K562 (cell line): ENCODE results near the gene TNF. TPM values are rescaled to one million over a fixed set of nuclear protein-coding genes. Genes with fewer than 3 reads are reported as not detected.

Source experiments
- ATAC-seq: fragments of 200-7000 bp; cut with Tn5 transposase; 3 replicates; pipeline ENCODE4 v1.9.1; 2020; ENCODE audit warnings: moderate library complexity
- BruUV-seq: library from RNA; stranded (reverse); fragments of 400-500 nt; replicated peaks from 2 replicates; lab custom pipeline; 2021; lab: Mats Ljungman, UMichigan
- CTCF ChIA-PET: fragments of 300-600 bp; formaldehyde crosslinking; extraction: SDS; loops from one replicate; lab custom pipeline; 2021; ENCODE audit warnings: low intra/inter-chr PET ratio; lab: Yijun Ruan, JAX
- POLR2A ChIA-PET: fragments of 300-600, 350-650 bp; sonication (Branson Sonifier 250); formaldehyde crosslinking; extraction: SDS; loops from one replicate; lab custom pipeline; 2021; ENCODE audit warnings: antibody characterized with exemption, inconsistent platforms; lab: Yijun Ruan, JAX
- DNase-seq, 4 experiments: peaks; one replicate each; pipeline versions ENCODE4 v3.0.0 to v3.0.0-alpha.2; 2011 to 2018; ENCODE audit warnings: low spot score in 3 of 4, mixed read lengths in 3 of 4; ENCODE audit errors: extremely low read depth in 1 of 4
- FAIRE-seq: peaks from 2 replicates; lab custom pipeline; 2011; peaks lifted over from hg19 to GRCh38; lab: Jason Lieb, UNC
- H2AFZ ChIP-seq: 2 replicates; pipeline ENCODE4 v1.6.0; 2011; ENCODE audit warnings: low read depth, low read length, control low read depth, inconsistent platforms
- H3K27ac ChIP-seq: fragments of 200-600 bp; 3 replicates; pipeline ENCODE4 v1.8.0; 2011; ENCODE audit warnings: low read depth, mild to moderate bottlenecking, control low read depth, inconsistent platforms, low read length, moderate library complexity, mixed read lengths; ENCODE audit errors: extremely low read depth
- H3K27me3 ChIP-seq, 2 experiments: fragments of 300-600 bp in 1 of 2; 2 replicates in 1 of 2; 3 replicates in 1 of 2; pipeline versions ENCODE4 v1.6.0 to v1.8.0; 2011; ENCODE audit warnings: inconsistent platforms in 2 of 2, low read length in 2 of 2, mild to moderate bottlenecking in 1 of 2, mixed read lengths in 1 of 2, moderate library complexity in 1 of 2; ENCODE audit not compliant: control insufficient read depth in 2 of 2, insufficient read depth in 2 of 2
- H3K36me3 ChIP-seq: fragments of 300-600 bp; 3 replicates; pipeline ENCODE4 v1.8.0; 2011; ENCODE audit warnings: mild to moderate bottlenecking, low read length, inconsistent platforms; ENCODE audit not compliant: control insufficient read depth, insufficient read depth
- H3K4me1 ChIP-seq, 2 experiments: fragments of 200-600 bp in 1 of 2; replicated peaks in 1 of 2; 2 replicates in 1 of 2; 3 replicates in 1 of 2; pipeline versions ENCODE4 v1.5.1 to v1.8.0; 2011; ENCODE audit warnings: inconsistent platforms in 2 of 2, low read length in 2 of 2, mild to moderate bottlenecking in 1 of 2, mixed read lengths in 1 of 2, moderate library complexity in 1 of 2; ENCODE audit not compliant: control insufficient read depth in 2 of 2, insufficient read depth in 2 of 2
- H3K4me2 ChIP-seq: 2 replicates; pipeline ENCODE4 v1.6.1; 2011; ENCODE audit warnings: low read length, control low read depth, inconsistent platforms, mixed read lengths; ENCODE audit not compliant: insufficient read depth
- H3K4me3 ChIP-seq: fragments of 200-600 bp; sonication (generic), shearing (Covaris generic); 2 replicates; pipeline ENCODE4 v1.5.1; 2016; ENCODE audit warnings: control low read depth, inconsistent platforms
- H3K79me2 ChIP-seq: fragments of 200-600 bp; 3 replicates; pipeline ENCODE4 v1.8.0; 2011; ENCODE audit warnings: low read length, inconsistent platforms; ENCODE audit not compliant: control insufficient read depth, insufficient read depth
- H3K9ac ChIP-seq, 2 experiments: 2 replicates each; pipeline versions ENCODE4 v1.6.0 to v1.6.1; 2011; ENCODE audit warnings: low read depth in 2 of 2, low read length in 2 of 2, control low read depth in 1 of 2, inconsistent platforms in 1 of 2, mild to moderate bottlenecking in 1 of 2, mixed read lengths in 1 of 2; ENCODE audit not compliant: insufficient read depth in 1 of 2
- H3K9me1 ChIP-seq: one replicate; pipeline ENCODE4 v1.6.0; 2011; ENCODE audit warnings: inconsistent platforms, mild to moderate bottlenecking, low read length, moderate library complexity; ENCODE audit not compliant: control insufficient read depth, insufficient read depth
- H3K9me3 ChIP-seq: replicated peaks from 2 replicates; pipeline ENCODE4 v1.5.1; 2011; ENCODE audit warnings: low read depth, low read length, inconsistent platforms; ENCODE audit not compliant: control insufficient read depth, insufficient read depth
- H4K20me1 ChIP-seq: replicated peaks from 2 replicates; pipeline ENCODE4 v1.6.1; 2011; ENCODE audit warnings: low read length, inconsistent platforms, mixed read lengths; ENCODE audit not compliant: control insufficient read depth, insufficient read depth
- BRD4 ChIP-seq: fragments of 200-600 bp; sonication (generic); IDR thresholded peaks from 2 replicates; pipeline ENCODE4 v1.6.1; 2017; ENCODE audit warnings: inconsistent platforms
- CREB3 ChIP-seq: fragments of 450-650 bp; conservative IDR thresholded peaks from 2 replicates; pipeline ENCODE4 v1.6.1; 2016; ENCODE audit warnings: missing genetic modification characterization, low read depth, mild to moderate bottlenecking, missing compliant biosample characterization, moderate library complexity
- FOXM1 ChIP-seq, 2 experiments: fragments of 450-650 bp in 1 of 2; sonication (generic) in 1 of 2; formaldehyde crosslinking in 1 of 2; IDR thresholded peaks; 2 replicates each; pipeline versions ENCODE4 v1.6.1 to v1.9.0; 2017 to 2022; ENCODE audit warnings: low read depth in 2 of 2, mild to moderate bottlenecking in 2 of 2, missing genetic modification reagents in 1 of 2, moderate library complexity in 1 of 2
- ZBTB26 ChIP-seq: fragments of 450-650 bp; formaldehyde crosslinking; IDR thresholded peaks from 2 replicates; pipeline ENCODE4 v1.4.0; 2022; ENCODE audit warnings: missing genetic modification characterization
- WGBS: fragments of 100-300 bp; shearing (Covaris generic); methylation state at CpG from one replicate; pipeline ENCODE4 v1.1.6; 2016; ENCODE audit warnings: low coverage, mixed read lengths; ENCODE audit not compliant: insufficient coverage; ENCODE audit errors: missing lambda C conversion rate; 5-methylcytosine and 5-hydroxymethylcytosine counted together
- in situ Hi-C: fragments of 300-500 bp; cut with MboI; formaldehyde crosslinking; loops from 4 replicates; pipeline ENCODE4 v1.15.0; 2018; ENCODE audit warnings: inconsistent platforms, mixed read lengths
- intact Hi-C: fragments of 100-400 bp; cut with micrococcal nuclease; formaldehyde crosslinking; loops from 2 replicates; pipeline ENCODE4 v1.14.2; 2022
- polyA plus RNA-seq, 8 experiments: library from polyadenylated mRNA; depleted of rRNA in 4 of 8; stranded (reverse) in 5 of 8; unstranded in 3 of 8; fragments of >200 nt; fragmentation: Nextera tagmentation in 2 of 8; fragmentation: Illumina TruSeq in 1 of 8; extraction: Ambion mirVana in 2 of 8; extraction: Trizol in 1 of 8; gene quantifications; 2 replicates each; pipeline versions ENCODE4 v1.2.1 to v1.2.3, GENCODE V29; 2011 to 2014; ENCODE audit warnings: inconsistent platforms in 1 of 8, missing spikeins in 1 of 8
- total RNA-seq, 7 experiments: library from RNA; depleted of rRNA in 6 of 7; stranded (reverse); fragments of >200 nt in 6 of 7; fragmentation: Illumina TruSeq in 2 of 7; extraction: Trizol in 2 of 7; gene quantifications; 2 replicates each; pipeline versions ENCODE4 v1.2.1 to v1.2.3, GENCODE V29; 2011 to 2021; ENCODE audit warnings: low replicate concordance in 1 of 7

The TNF gene
- total and polyA plus RNA-seq, 9 of the 15 experiments (the other 6 are each of a cell fraction or from before 2014, with no cell fraction given) = 0.08 to 0.40 TPM; not detected in 7

GRCh38 chr6:31626952-31627351 lies 51.6 kb downstream of the TNF start:
- no peak overlapping the region for H2AFZ ChIP-seq
- FAIRE-seq (no peak), DNase-seq (no peak), ATAC-seq (no peak)
- peaks cover 10 to 18% of the 10 kb centered on the region in 2 experiments for H3K4me1 ChIP-seq
- peaks cover 67% of the 10 kb centered on the region for H3K79me2 ChIP-seq
- H3K4me2 ChIP-seq = no peak overlapping the region
- H3K9me3 ChIP-seq = no peaks in the 10 kb centered on the region
- ChIA-PET CTCF (no interaction called here), POLR2A (interaction anchor here (0.6 to 12.4 kb wide), 8 partner anchors 9 to 165 kb away, joined by 3 to 274 read pairs (median 4); partner anchors contain the start of genes BAG6, C6orf47 and GPANK1)
- H3K36me3 ChIP-seq = peaks cover 100% of the 10 kb centered on the region
- 96% methylated on average over 8 of the region's 10 CpGs for WGBS
- intact Hi-C loops = no loop called here
- H3K4me3 ChIP-seq = no peak overlapping the region
- BruUV-seq = no TSS peak
- H4K20me1 ChIP-seq = peaks cover 30% of the 10 kb centered on the region
- in situ Hi-C loops = no loop called here
- peak overlapping the region in 1 of 2 experiments; percentile 39; a peak in 1 of 4 replicates for H3K9ac ChIP-seq
- no peaks in the 10 kb centered on the region for H3K27me3 ChIP-seq
- TF ChIP-seq ZBTB26 (CRISPR knock-in tag) (0 out of 2 replicates have a peak, but pooled peaks have one; percentile 36), CREB3 (tag) (no peak), BRD4 (no peak), FOXM1 (IDR thresholded peaks at IDR 0.05; ENCODE audit: low read depth) (no peak), FOXM1 (CRISPR knock-in tag; IDR thresholded peaks at IDR 0.05; ENCODE audit: low read depth) (no peak)
- H3K27ac ChIP-seq = no peak overlapping the region
- H3K9me1 ChIP-seq = peaks cover 11% of the 10 kb centered on the region
